NCI-H446 (cell line): ENCODE data around the gene PTPRM.

Experiments used
- DNase-seq, 2 experiments: peaks; one replicate each; lab custom pipeline; 2025; lab: John Stamatoyannopoulos, UW

PTPRM gene

DNA sequence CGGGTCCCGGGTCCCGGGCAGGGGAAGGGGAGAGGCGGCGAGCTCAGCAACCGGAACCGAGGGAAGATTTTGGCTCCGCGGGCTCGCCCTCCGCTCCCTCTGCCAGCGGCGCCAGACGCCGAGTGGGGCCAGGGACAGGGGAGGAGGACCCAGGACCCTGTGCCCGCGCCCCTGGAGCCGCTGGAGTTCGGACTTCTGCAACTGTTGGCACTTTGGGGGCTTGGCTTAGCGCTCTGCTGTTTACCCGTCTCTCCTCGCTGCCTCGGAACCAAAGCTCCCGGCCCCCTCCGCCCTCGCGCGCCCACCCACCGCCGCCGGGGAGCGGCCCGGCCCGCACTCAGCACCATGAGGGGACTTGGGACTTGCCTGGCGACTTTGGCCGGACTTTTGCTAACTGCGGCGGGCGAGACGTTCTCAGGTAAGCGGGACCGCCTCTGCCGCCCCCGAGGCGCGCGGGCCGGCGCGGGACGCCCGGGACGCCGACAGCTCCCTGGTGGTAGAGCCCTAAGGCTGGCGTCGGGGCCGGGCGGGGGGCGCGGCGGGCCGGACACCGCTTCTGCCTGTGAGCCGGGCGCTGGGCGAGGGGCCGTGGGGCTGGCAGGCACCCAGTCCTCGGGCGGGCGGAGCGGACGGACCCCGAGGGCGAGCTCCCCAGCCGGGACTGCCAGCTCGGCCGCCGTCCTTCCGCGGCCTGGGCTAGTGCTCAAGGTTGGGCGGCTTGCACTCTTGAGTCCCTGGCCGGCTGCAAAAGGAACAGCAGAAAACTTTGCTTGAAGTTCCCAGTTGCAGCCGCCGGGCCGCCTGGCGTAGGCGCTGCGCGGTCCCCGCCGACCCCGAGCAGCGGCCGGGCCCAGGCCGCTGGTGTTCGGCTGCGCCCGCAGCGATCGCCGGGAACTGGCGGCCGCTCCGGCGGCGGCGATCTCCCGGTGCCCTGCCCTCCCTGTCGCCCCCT is 634 bp downstream of the PTPRM start:
- DNase-seq: no peak

DNA sequence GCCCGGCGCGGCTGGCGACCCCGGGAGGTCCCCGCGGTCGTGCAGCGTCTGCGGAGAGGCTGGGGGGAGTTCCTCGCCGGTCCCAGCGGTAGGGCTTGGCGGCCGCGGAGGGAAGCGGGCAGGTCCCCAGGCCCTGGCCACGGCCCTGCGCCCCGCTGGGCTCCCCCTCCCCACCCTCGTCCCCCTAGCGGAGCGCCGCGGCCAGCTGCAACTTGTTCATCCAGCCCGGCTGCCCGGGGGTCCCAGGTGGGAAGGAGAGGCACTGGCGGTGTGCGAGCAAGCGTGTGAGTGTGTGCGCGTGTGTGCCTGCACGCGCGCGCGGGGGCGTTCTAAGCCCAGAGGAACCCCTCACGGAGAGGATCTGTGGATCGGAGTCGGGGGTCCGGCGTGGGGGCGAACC is 1.3 kb downstream of the PTPRM start:
- DNase-seq: no peak

DNA sequence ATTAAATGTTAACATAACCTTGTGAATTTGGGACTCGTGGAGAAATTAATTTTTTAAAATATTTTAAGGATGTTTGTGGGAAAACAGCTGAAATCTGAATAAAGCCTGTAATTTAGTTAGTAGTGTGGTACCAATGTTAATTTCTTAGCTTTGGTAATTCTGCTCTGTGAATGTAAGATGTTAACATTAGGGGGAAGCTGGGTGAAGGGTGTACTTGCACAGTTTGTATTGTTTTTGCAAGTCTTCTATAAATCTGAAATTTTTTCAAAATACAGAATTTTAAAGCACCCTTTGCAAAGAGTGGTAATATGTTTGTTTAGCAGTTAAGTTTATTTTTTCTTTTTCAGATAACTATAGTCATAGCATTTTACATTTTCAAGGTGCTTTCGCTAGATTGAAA is 4.5 kb downstream of the PTPRM start:
- no peak for DNase-seq

DNA sequence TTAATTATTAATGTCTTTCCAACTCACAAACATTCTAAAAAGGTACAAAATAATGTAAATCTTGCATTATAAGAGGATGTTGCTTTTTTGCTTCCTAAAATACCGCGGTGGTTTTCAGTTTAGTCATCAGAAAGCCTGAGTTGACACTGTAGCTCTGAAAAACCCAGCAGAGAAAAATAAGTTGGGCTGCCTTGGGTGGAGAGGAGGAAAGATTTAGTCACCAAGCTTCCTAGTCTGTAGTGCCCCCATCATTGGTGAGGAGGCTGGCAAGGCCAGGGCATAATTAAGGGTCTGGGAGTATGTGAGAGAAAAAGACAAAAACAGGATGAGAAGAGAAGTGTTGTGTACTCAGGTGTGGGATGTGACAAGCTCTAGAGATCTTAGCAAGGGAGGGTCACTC is 5.7 kb downstream of the PTPRM start:
- DNase-seq: no peak

DNA sequence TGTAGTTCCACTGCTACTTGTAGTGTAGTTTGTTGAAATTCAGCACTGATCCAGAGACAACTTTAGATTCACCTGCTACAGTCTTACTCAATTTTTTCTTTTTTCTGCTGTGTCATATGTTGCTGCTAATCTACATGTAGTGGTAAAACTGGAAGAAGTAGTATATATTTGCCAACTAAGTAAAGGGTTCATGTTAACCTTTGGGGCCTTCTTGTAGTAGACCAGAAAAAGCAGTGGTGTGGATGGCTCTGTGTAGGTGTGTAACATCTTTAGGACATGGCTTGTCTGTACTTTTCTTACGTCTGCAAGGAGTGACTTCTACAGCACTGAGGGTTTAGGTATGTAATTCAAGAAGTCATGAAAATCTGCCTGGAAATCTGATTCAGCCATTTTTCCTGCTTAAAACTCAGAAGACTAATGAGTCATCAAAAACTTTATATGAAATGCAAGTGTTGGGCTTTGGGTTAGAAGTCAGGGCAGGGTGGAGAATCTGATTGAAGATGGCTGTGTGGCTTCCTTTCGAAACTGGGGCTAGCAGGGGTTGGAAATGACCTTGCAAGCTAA is 8.4 kb downstream of the PTPRM start:
- no peak for DNase-seq

DNA sequence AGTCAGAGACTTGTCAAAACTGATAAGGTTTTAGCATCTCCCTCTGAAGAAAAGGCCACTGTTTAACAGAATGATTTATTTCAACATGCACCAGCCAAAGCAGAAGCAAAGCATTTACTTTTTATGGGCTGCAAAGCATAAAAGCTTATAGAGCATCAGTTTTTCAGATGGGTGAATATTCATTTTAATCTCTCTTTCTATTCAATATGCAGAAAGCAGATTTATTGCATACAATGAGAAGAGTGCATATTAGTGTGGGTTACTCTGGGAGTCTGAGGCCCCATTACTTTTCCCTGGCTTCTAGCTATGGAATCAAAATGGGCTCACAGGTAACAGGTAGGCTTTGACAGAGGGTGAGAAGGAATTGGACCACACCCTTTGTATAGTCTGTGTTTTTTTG is 9.0 kb downstream of the PTPRM start:
- DNase-seq: no peak

DNA sequence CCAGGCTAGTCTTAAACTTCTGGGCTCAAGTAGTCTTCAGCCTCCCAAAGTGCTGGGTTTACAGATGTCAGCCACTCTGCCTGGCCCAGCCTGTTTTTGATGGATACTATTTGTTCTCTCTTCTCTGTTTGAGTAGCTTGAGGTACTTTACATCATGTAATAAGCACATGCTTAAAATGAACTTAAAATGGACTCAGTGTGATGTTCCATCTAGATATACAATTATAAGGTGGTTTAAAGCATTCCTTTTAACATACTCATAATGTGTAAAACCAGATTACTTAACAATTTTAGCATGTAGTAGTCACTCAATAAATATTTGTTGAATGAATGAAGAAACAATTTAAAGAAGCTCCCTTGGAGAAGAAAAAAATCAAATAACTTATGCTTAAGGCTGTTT is 9.6 kb downstream of the PTPRM start:
- no peak for DNase-seq

DNA sequence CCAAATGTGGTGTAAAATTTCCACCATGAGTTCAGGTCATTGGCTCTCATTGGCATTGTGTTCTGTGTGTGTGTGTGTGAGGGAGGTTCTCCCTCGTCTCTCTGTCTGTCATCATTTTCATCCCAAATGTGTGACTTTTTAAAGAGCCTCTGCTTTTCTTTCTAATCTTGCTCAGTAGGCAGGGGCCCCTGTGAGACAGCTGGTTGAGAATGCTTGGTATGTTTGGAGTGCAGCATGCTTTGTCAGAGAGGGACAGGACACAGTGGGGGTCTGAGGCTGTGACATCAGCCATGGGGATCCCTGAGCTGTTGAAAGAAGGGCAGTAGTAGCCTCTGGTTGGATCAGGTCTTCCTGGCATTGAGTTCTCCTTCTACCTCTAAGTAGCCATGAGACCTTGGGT is 10.6 kb downstream of the PTPRM start:
- no peak for DNase-seq

DNA sequence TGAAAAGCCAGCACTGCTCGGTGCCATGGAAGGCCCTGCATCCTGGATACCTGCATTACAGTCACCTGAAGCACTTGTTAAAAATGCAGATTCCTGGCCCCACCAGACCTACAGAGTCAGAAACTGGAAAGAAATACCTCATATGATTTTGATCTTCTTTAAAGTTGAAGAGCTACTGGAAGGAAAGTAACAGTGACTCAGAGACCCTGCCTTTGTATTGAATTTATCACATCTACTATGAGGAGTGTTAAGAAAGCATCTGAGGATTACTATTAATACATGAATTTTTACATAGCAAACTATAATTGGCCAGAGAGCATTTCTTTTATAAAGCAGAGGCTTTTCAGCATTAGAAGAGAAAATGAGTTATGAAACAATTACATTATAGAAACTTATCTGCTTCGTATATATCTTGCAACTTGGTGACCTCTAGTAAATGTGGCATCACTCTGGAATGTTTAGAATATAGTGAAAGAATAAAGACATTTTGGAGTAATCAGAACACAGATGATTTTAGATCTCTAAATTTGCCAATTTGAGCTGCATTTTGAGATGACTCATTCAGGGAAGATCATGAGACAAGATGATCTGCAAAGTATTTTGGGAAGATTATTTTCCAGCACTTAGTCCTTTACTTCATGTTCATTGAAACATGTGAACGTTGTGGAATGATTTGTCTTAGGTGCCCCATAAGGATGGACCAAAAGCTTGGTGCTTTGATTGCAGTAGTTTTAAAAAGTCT is 12.2 kb downstream of the PTPRM start:
- no peak for DNase-seq

DNA sequence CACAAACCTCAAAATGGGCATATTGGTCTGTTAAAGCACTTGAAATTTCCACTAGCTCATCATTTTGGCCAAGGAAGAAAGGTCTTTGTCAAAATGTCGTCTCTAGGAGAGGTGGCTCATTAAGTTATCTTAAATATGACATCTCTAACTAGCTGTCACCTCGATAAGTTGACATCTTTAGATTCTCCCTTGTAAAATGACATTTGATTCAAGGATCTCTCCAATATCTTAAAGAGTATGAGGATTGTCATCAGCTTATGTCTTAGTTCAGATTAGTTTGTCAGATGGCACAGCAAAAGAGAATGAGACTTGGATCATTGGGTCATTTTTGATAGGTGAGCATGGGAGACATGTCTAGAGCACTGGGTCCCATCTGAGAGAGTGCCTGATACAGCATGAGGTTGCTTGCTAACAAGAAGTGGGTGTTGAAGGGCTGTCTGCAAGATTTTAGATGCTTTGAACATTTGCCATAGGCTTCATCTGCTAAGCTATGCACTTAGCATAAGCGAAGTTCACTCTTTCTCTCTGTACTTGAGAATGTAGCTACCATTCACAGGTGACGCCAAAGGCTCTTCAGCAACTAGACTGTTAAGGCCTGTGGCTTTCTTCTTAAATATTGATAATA is 12.9 kb downstream of the PTPRM start:
- DNase-seq: no peak

DNA sequence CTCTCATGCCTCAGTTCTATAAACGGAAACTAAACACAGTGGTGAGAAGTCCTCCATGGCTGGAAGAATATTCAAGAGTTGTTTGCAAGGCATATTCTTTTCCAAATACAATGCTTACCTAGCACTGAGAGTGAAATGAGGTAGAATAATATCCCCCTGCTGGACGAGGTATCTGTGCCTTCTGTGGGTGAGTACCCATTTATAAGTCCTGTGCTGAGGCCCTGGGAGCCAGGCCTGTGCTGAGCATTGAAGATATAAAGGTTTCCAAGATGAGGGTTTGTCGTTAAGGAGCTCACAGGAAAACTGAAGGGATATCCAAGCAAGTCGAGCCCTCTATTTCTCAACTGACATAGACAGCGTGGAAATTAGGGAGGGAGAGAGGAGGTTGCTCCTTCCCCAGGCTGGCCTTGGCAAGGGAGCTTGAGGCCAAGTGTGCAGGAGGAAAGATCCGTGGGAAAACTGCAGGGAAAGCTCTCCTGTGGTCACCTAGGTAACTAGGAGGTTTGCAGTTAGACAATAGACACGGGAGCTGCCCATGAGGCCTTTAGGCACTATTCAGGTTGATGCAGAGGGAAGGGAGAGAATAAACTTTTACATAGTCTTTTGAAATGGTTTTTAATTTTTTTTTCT is 17.6 kb downstream of the PTPRM start:
- no peak for DNase-seq

DNA sequence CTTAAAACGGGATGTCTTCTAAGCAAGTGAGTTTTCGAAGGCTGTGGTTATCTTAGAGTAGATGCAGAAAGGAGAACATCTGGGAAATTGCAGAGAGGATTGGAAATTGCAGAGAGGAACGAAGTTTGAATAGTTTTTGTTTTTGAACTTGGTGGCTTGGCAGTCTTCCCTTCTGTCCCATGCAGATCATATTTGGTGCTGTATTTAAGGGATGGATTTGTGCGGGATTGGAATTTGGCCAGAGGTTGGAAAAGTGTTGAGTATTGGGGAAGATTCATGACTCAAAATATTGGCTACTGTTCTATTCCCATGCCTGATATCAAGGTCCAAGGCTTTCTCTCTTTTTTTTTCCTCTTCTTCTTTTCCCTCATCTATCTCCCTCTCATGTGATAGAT is 18.2 kb downstream of the PTPRM start:
- DNase-seq: no peak

DNA sequence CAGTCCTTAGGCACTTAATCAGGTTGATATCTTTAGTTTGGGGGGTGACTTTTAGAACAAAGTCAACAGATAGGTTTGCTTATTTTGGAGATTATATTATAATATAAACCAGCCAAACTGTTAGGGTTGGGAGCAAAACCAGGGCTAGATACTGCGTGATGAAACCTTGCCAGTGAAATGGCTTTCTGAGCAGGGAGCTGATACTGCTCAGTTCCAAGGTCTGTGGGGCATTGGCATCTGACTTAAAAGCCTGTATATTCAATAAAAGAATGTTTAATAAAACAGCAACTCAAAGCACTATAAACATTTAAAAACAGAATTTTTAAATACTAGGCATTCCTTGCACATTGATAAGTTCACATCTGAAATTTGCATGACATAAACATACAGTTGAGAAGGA is 19.3 kb downstream of the PTPRM start:
- no peak for DNase-seq

DNA sequence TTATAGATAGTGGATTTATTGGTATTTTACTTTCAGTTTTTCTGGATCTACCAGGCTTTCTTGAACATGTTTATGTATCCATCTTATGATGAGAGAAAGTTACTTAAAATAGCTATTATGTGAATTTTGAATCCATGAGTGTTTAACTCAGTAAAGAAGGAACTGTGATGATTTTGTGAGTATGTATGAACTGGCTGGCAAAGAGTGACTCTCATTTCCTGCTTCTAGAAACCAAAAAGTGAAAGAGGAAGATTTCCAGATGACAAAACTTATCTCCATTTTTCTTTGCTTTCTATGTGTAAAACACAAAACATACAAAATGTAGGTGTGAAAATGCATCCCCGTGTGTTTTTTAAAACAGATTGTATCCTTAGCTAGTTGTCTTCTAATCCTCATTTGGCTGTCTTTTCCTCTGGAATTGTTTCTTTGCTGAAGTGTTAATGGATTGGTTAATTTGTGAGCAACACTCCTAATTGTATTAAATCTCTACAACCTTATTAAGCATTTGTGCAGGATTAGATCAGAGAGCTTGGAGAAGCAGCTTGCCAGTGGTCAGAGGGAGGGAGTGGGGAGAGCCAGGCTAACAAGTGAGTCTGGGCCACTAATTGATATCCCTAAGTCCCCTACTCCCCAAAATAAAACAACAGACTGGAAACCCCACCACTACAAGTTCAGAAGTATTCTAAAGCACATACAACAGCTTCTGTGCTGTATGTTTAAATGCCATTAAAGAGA is 23.9 kb downstream of the PTPRM start:
- no peak for DNase-seq

DNA sequence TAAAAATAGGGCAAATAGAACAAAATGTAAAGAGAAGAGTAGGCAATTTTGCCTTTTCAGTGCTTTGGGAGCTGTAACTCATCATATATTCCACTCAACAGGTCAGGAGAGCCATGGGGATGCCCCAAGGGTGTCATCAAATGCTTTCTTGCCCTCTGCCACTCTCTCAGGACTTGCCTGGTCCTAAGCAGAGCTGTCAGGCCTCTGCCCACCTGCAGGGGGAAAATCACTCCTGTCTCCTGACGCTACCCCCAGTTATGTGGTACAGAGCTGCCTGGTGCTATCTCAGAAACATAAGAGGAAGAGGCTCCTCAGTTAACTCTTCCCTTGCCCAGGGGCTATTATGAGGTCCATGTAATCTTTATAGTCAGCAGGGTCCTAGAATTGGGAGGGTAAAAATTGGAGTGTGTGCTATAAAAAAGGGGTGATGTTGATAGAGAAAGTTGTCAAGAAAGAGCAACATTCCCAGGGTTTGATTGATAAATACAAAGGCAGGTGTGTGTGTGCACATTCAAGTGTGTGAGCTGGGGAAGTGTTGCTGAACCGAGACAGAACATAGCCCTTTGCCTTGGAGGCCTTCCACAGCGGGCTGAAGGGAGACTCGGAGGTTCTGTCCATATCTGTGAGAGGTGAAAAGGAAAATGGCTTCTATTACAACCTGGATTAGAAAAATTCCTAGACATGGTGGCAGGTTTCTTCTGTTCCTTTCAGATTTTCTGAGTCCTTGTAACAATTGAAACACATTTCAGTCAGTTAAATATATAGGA is 25.4 kb downstream of the PTPRM start:
- no peak for DNase-seq

DNA sequence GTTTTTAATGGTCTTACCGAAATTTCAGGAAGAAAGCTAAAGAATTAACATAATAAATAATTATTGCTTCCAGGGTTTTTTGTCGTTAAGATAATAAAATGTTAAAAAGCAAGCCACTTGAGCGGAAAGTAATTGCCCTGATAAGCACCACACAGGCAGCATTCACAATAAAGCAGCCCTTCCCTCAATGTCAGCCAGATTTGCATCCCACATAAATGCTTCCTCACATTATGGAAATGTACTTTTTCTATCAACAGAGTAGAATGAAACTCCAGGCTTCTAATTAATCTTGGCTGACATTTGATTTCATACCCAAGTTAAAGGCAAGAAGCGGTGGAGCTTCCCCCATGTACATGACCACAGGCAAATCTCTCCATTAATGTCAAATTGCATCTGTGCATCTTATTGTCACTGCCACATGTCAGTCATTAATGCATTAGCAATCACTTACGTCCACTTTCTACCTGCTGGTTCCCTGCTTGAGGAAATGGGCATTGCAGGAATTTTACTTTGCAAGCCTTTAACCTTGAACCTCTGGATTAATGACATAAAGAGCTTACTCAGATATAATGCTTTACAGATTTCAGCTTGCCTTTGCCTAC is 26.2 kb downstream of the PTPRM start:
- DNase-seq: no peak

DNA sequence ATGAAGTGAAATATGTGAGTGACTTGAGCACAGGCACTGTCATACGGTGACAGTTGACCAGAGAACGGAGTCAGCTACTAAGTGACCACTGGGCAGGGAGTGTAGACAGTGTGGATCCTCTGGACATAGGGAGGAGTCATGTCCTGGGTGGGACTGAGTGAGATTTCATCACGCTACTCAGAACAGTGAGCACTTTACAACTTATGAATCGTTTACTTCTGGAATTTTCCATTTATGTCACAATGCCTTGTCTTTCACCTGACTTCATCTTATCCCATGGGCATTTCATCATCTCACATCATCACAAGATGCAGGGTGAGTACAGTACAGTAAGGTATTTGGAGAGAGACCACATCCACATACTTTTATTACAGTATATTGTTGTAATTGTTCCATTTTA is 29.0 kb downstream of the PTPRM start:
- DNase-seq: no peak

DNA sequence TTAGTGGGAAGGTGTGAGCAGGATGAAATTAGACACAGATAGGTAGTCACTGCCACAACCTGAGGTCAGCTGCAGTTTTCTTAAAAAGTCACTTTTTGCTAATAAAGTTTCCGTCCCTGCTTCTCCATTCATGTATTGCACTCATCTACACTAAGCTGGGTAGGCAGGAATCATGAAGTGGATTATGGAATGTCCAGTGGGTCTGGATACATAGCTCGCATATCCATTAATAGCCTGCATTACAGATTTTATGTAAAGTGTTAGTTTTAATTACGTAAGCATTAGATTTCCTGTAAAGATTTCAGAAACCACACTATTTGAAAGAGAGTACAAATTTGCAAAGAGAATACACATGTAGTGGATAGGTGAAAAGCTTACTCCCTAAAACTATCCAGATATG is 30.4 kb downstream of the PTPRM start:
- DNase-seq: no peak

DNA sequence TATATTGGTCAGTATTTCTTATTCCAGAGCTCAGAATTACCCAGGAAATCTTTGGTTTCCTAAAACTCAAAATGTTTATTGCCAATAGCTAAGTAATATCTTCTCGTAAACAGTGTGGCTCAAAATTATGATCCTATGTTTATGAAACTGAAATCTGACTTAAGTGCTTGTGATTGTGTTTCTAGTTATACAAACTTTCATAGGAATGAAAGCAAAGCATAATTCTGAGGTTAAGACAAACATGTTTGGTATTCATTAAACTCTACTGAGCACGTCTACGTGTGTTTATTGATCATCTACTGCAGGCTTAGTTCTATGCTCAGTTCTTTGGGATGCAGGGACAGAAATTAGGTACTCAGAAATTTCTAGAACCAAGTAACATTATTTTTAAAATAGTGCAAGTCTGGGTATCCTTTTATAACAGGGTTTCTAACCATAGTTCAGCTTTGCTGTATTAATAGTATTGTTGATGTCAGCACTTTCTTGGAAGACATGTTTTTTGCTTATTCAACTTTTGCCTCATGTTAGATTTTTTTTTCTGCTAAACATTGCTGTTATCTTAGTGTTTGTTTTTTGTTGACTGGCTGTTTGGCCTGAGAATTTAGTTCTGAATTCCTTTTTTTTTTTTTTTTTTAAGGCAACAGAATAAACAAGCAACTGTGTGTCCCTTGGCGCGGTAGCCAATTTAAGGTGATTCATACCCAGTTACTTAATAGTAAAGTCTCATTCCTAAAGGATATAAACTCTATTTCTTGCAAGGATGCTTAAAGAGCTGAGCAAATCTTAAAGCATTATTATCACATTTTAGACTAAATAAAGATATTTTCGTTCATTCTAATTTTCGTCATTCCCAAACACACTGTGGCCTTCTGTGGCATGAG is 31.3 kb downstream of the PTPRM start:
- DNase-seq: no peak
